HG03460 (cell line): Measurements from ENCODE around the gene PRDM7.

ENCODE experiments used
- ATAC-seq: cut with Tn5 transposase; IDR thresholded peaks from one replicate; pipeline ENCODE4 v1.9.1; 2021; ENCODE audit not compliant: unreplicated experiment

PRDM7 gene

DNA sequence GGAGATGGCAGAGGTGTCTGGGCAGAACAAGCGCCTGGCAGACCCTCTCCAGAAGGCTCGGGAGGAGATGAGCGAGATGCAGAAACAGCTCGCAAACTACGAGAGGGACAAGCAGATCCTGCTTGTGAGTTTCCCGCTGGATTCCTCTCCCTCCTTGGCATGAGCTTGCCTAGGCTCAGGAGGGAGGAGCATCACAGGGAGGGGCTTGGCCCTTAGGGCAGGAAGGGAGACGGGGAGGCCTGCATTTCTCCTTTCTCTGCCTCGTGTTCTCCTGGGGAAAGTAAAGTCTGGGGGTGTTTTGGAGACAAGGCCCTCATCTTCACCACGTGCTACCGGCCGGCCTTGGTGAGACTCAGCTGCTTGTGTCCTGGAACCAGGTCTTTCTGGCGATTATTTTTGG, 39.9 kb downstream of the PRDM7 start:
- no peak for ATAC-seq

DNA sequence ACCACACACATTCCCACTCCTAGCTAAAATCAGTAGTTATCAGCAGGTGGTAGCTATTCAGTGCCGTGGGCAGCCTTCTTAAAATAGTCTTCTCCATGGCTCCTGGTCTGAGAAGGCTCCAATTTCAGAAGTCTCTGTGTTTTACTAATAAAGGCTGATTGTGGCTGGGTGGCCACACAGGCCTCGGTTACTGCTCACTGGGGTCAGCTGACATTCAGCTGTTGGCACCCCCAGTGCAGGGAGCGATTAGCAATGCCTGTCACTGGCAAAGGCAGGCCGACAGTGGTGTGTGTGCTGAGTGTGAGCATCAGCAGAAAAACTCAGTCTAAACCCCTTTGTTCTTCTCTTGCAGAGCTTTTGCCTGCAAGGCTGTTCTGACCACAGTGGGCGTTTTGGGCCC, 41.2 kb downstream of the PRDM7 start:
- ATAC-seq = no peak

DNA sequence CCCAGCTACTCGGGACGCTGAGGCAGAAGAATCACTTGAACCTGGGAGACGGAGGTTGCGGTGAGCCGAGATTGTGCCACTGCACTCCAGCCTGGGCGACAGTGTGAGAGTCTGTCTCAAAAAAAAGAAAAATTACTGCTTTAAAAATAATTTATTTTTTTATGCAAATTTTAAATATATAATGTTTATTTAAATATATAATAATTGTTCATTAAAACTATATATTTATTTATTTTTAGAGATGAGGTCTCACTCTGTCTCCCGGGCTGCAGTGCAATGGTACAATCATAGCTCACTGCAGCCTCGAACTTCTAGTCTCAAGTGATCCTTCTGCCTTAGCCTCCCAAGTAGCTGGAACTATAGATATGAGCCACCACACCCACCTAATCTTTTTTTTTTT, 42.6 kb downstream of the PRDM7 start:
- no peak for ATAC-seq

DNA sequence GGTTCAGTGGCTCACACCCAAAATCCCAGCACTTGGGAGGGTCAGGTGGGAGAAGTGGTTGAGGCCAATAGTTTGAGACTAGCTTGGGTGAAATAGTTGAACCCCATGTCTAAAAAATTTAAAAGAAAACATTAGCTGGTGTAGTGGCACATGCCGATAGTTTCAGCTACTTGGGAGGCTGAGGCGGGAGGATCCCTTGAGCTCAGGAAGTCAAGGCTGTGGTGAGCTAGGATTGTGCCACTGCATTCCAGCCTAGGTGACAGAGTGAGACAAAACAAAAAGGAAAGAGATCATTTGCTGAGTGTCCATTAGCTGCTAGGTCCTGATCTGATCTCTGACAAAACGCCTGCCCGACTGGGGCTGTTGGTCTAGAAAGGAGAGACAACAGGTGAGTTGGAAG, 43.7 kb downstream of the PRDM7 start:
- no peak for ATAC-seq

DNA sequence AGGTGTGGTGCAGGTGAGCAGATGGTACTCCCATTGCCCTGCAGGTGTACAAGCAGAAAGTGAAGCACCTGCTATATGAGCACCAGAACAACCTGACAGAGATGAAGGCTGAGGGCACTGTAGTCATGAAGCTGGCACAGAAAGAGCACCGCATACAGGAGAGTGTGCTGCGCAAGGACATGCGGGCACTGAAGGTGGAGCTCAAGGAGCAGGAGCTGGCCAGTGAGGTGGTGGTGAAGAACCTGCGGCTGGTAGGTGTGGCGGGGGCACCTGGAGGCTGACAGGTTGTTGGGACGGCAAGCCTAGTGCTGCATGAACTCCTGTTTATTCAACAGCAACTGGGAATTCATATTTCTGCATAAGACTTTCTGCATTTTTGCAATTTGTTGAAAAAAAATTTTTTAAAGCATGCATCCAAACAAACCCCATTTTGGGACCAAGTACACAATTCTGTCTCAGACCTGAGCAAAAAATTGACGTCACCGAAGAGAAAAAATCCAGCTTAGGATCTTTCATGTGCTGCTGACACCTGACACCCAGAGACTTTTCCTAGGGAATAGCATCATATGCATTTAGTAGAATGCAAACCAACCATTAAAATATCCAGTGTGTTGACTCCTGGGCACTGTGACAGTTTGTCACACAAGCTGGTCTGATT, 44.3 kb downstream of the PRDM7 start:
- no peak for ATAC-seq

DNA sequence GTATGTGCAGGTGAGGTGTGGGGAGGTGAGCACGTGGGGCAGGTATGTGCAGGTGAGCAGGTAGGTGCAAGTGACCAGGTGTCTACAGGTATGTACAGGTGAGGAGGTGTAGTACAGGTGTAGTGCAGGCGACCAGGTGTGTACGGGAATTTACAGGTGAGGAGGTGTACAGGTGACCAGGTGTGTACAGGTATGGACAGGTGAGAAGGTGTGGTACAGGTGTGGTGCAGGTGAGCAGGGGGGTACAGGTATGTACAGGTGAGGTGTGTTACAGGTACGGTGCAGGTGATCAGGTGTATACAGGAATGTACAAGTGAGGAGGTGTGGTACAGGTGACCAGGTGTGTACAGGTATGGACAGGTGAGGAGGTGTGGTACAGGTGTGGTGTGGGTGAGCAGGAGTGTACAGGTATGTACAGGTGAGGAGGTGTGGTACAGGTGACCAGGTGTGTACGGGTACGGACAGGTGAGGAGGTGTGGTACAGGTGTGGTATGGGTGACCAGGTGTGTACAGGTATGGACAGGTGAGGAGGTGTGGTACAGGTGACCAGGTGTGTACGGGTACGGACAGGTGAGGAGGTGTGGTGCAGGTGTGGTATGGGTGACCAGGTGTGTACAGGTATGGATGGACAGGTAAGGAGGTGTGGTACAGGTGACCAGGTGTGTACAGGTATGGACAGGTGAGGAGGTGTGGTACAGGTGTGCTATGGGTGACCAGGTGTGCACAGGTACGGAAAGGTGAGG, 45.0 kb downstream of the PRDM7 start:
- no peak for ATAC-seq

DNA sequence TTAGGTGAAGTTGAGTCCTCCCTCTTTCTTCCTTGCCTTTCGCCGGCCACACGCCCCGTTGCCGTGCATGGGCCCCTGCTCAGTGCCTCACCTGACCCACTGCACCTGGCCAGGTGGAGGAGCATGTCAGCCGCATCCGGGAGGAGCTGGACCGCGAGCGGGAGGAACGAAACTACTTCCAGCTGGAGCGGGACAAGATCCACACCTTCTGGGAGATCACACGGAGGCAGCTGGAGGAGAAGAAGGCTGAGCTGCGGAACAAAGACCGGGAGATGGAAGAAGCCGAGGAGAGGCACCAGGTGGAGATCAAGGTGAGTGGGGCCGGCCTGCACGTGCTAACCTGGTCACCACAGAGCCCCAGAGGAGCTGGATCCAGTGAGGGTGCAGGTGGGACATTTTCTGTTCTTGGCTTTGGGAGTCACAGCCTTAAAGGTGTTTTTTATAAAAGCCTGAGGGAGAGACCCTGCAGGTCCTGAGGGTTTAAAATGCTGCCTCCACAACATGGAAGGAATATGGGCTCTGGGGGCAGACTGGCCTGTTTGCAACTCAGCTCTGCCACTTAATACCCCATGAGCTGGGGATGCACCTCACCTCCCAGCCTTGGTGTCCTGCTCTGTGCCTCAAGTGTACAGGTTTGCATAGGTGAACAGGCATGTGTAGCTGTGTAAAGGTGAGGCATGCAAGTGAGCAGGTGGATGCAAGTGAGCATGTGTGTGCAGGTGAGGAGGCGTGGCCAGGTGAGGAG, 45.8 kb downstream of the PRDM7 start:
- ATAC-seq = no peak

DNA sequence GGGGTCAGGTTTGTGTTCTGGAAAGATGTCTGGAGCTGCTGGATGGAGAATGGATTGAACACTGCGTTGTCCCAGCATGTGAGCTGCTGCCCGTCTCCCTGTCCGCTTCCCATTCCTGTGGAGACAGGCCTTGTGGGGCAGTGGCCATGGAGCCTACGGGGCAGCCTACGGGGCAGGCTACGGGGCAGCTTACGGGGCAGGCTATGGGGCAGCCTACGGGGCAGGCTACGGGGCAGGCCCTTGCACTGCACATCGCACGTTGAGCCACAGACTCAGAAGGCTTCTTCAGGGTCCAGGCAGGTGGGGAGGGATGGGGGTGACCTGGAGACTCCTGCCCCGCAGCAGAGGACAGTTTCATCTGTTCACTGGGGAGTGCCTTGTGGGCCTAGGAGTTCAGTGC, 48.1 kb downstream of the PRDM7 start:
- ATAC-seq = no peak

DNA sequence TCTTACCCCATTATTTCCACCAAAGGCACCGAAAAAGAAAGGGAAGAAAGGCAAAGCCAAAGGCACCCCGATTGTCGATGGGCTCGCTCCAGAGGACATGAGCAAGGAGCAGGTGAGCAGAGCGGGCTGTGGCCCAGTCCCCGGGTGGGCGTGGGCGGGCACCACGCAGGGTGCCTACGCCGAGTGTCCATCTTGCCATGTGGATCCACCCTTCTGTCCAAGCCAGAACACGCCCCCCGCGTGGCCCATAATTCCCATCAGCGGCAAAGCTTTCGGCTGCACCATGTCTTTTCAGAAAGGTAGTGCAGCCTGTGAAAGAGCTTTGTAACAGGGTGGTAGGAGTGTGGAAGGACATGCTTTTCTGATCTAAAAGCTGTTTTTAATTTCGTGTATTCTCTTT, 49.5 kb downstream of the PRDM7 start:
- ATAC-seq = no peak

DNA sequence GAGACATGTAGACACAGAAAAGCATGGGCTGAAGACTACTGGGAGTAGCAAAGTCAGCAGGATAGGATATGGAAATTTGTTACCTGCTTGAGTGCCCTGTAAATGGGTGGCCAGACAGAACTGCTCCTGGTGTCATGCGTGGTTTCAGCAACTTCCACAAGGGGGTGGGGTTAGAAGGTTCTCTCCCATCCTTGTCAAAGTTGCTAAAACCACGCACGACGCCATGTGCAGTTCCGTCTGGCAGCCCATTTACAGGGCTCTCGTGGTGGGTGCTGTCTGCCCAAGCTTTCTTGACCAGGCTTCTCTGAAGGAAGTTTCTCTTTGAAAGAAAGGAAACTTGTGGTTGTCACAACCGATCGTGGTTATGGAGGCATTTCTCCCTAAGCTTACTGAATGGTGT, 51.0 kb downstream of the PRDM7 start:
- ATAC-seq = no peak

DNA sequence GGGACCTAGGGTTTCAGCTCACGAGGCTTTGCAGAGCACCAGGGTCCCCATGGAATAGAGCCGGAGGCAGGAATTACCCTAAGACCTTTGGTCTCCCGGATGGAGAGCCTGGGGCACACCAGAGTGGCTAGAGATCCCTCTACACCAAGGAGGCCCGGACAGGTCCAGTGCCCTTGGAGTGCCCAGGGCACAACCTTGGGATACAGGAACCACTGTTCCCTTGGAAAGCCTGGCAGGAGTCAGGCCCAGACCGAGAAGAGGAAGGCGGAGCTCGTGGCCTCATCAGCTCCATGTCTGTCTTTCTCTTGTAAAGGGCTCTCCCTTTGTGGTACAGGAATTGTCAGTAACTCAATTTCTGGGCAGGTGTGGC, 54.1 kb downstream of the PRDM7 start:
- no peak for ATAC-seq

DNA sequence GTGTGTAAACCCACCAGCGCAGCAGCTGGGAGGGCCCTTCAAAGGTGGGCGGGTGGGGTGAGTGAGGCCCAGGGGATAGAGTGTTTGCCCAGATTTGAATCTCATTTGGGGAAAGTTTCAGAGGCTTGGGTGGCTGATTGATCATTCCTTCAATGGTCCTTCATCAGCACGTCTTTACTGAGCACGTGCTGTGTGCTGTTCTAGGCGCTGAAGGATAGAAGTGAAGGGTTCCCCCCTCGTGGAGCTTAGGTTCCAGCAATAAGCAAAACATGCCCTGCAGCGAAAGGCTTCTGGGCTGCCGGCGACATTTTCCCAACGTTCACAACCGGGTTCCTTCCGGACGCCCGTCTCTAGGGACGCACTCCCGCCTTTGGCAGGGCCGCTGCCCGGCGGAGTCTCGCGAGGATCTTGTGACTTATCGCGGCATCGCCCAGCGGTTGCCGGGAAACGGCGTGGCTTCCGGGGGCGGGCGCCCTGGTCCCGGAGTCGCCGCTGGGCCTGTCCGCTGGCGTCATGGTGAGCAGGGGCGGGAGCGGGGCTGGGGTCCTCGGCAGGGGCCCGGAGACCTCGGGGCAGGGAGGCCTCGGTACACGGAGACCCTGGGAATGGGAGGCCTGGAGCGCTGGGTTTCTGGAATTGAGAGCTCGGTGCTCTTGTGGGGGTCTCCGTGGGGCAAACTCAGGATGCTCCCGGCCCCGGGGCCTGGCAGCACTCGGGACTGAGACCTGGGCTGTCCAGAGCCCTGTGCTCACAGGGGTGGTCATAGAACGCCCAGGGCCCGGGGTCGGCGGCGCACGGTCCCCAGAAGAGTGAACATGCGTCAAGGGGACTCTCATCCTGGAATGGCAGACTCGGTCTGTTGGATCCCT, 54.7 kb downstream of the PRDM7 start:
- peak; percentile 61 for ATAC-seq

DNA sequence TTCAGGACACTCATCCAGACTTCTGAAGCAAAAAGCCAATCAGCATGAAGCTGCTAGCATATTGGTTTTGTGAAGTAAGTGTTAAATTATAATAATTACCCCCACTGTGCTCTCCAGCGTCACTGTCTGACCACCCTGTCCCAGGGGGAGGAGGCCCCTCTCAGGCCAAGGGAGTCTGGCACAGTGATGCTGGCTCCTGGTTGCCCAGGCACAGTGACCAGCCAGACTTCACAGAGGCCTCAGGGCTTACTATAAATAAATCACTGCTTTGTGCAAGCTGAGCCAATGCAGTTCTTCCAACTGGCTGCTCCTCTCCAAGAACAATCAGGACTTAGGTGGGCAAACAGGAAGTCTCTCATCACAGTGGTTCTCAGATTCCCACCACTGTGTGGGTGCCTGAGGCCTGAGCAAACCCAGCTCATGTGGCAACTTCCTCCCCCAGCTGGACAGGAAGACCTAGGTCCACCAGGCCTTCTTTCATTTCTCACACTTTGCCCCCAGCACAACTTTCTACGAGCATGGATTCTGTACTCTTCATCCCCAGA, 56.2 kb downstream of the PRDM7 start:
- no peak for ATAC-seq

DNA sequence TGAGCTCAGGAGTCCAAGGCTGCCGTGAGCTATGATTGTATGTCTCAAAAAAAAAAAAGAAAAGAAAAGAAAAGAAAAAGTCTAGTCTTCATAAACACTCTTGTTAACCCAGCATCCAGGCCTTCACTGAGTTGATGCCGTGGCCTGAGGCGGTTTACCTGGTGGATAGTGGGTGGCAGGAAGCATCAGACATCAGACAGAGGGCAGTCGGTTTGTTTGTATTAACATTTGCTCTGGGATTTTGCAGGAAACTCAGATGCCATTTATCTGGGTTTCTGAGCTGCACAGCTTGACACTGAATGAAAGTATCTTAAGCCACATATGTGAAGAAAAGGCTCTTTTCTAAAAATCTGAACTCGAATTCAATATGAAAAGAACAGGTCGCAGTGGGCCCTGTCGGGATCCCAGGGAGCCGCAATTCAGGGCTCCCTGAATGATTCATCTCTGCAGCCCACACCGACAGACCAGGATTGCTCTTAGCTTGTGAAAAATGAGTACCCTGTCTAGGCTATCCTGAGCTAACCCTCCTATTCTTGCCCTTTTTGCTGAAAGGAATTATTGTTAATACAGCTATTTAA, 56.8 kb downstream of the PRDM7 start:
- no peak for ATAC-seq

DNA sequence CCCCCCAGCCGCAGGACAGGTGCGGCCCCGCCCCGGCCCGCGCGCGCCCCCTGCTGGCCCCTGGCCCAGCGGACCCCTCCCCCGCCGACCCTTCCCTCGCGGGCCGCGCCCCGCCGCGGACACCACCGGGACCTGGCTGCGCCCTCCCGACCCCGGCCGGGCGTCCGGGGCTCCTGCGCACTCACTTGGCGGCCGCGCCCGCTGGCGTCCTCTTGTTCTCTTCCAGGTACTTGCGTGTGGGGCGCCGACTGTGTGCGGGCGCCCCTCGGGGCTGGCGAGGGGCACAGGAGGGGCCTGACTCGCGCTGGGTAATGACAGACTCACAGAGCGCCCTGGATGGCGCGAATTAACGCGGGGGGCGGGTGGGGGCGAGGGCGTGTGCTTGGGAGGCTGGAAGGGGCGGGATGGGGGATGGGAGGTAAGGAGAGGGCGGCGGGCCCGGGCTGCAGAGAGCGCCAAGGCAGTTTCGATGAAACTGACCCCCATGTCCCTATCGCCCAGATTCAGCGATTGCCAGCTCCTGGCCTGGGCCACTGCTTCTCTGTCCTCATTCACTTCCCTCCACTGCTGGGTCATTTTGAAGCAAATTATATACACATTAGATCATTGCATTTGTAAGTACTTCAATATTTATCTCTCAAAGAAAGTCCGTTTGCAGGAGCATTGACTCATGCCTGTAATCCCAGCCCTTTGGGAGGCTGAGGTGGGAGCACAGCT, 57.4 kb downstream of the PRDM7 start:
- no peak for ATAC-seq

DNA sequence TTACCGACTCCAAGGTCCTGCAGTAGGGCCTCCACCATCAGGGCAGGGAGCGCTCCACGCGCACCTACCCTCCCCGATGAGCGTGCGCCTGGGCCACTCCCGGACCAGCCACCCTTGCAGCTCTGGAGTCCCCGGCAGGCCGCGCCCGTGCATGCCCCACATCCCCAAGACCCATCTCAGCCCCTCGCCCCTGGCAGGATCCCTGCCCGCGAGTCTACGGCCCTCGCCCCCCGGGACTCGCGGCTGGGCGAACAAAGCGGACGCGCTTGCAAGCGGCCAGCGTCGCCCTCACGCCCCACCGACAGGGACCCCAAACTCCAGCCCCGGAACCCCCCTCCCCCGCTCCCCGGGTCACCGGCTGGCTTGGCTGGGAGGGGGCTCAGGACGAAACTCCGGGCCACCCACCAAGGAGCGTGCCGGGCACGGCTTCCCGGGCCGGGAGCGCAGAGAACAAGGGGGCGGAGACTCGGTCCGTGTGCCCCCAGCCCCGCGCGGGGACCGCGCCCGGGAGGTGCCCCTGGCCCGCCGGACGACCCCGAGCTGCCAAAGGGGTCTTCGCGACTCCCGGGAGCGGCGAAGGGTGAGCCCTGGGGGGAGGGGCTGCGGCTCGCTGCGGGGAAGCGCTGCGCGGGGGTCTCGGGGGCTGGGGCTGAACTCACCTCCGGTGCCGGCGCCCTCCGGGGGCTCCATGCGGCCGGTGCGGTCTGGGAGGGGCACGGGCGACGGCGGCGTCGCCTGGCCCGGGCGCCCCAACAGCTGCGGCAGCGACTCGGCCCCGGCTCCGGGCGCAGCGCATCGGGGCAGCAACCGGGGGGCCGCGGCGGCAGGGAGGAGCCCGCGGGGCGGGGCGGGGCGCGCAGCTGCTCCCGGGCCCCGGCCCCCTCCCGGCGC, 58.2 kb downstream of the PRDM7 start, which contains the start of gene DBNDD1:
DBNDD1 (minus strand) TSS at position 805 of the 891 bp plus-strand sequence; CDS start at position 690, 115 bp downstream.
- no peak for ATAC-seq

DNA sequence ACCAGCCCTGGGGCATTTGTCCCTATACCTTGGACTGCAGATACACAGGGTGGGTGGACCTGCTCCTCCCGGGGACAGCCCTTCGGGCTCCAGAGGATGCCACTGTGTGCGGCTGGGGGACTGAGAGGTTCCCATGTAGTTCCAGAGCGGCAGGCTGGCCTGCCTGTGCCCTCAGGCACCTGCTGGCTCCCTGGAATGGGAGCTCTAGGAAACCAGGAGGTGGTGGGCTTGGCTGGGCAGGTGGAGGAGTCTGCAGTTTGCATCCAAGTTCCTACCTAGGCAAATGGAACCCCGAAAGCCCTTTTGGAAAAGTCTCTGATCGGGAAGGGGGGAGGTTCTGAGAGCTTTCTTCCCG, 58.9 kb downstream of the PRDM7 start:
- no peak for ATAC-seq

DNA sequence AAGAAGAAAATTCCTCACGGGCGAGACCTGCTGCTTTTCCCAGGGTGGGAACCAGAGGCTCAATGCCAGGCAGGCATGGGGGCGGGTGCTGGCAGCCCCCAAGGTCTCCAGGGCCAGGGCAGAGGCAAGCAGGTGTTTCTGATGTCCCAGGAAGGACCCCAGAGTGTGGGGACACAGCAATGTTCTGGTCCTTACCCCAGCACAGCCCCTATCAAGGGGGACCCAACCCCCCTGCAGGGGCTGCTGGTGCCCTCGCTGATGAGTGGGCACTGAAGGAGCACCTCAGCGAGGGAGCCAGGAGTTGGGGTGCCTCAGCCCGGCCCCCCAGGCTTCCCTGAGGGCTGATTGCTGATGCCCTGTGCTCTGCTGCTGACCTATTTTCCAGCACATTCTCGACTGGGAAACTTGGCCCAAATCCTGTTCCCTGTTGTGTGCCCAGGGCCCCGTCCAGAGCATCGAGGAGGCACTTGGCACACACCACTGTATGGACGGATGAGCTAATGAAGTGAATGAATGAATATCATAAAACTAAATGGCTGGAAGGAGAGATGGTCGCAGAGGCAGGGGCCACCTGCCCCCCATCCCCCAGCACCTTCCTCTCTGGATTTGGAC, 60.7 kb downstream of the PRDM7 start:
- no peak for ATAC-seq
